GM23248 (cell line): Measurements from ENCODE around the gene VRTN. TPM values are rescaled to one million over a fixed set of nuclear protein-coding genes. Genes with fewer than 3 reads are reported as not detected.

Experiments used
- DNase-seq: peaks from one replicate; pipeline ENCODE4 v3.0.0-alpha.2; 2015
- H2AFZ ChIP-seq: fragments of 200-600 bp; sonication (generic); 2 replicates; pipeline ENCODE4 v1.6.1; 2016; ENCODE audit warnings: antibody characterized with exemption
- H3F3A ChIP-seq: fragments of 200-600 bp; sonication (generic); 2 replicates; pipeline ENCODE4 v1.6.1; 2016; ENCODE audit warnings: mild to moderate bottlenecking, antibody characterized with exemption, mixed run types; ENCODE audit not compliant: insufficient read depth
- H3K27ac ChIP-seq: fragments of 200-600 bp; sonication (generic); 2 replicates; pipeline ENCODE4 v1.5.1; 2016; ENCODE audit warnings: mild to moderate bottlenecking
- H3K27me3 ChIP-seq: fragments of 200-600 bp; sonication (generic); replicated peaks from 2 replicates; pipeline ENCODE4 v1.6.1; 2016; ENCODE audit warnings: mild to moderate bottlenecking; ENCODE audit not compliant: insufficient read depth
- H3K36me3 ChIP-seq: fragments of 200-600 bp; sonication (generic); 2 replicates; pipeline ENCODE4 v1.6.1; 2016; ENCODE audit warnings: low read depth, mild to moderate bottlenecking
- H3K4me1 ChIP-seq: fragments of 200-600 bp; sonication (generic); 2 replicates; pipeline ENCODE4 v1.6.1; 2016; ENCODE audit warnings: mild to moderate bottlenecking; ENCODE audit not compliant: insufficient read depth
- H3K4me2 ChIP-seq: fragments of 200-600 bp; sonication (generic); one replicate; pipeline ENCODE4 v1.6.1; 2016; ENCODE audit warnings: mild to moderate bottlenecking; ENCODE audit not compliant: unreplicated experiment
- H3K4me3 ChIP-seq: fragments of 200-600 bp; sonication (generic); 2 replicates; pipeline ENCODE4 v1.5.1; 2016; ENCODE audit warnings: mild to moderate bottlenecking
- H3K79me2 ChIP-seq: fragments of 200-600 bp; sonication (generic); 2 replicates; pipeline ENCODE4 v1.6.1; 2016; ENCODE audit warnings: mild to moderate bottlenecking; ENCODE audit not compliant: insufficient read depth
- H3K9ac ChIP-seq: fragments of 200-600 bp; sonication (generic); 2 replicates; pipeline ENCODE4 v1.6.1; 2016; ENCODE audit warnings: mild to moderate bottlenecking
- H3K9me2 ChIP-seq: fragments of 200-600 bp; sonication (generic); 2 replicates; pipeline ENCODE4 v1.6.1; 2016; ENCODE audit warnings: mixed run types, mild to moderate bottlenecking, moderate library complexity; ENCODE audit not compliant: insufficient read depth
- H3K9me3 ChIP-seq: fragments of 200-600 bp; sonication (generic); one replicate; pipeline ENCODE4 v1.6.1; 2017; ENCODE audit warnings: low read depth
- H4K20me1 ChIP-seq: fragments of 200-600 bp; sonication (generic); 2 replicates; pipeline ENCODE4 v1.6.0; 2016; ENCODE audit not compliant: insufficient read depth
- EZH2 ChIP-seq: fragments of 200-600 bp; sonication (generic); IDR thresholded peaks from 2 replicates; pipeline ENCODE4 v1.6.1; 2018; ENCODE audit warnings: antibody characterized with exemption, mild to moderate bottlenecking; ENCODE audit not compliant: insufficient read depth, poor library complexity, severe bottlenecking
- EZH2phosphoT487 ChIP-seq: fragments of 200-600 bp; sonication (generic); IDR thresholded peaks from 2 replicates; pipeline ENCODE4 v1.6.1; 2018; ENCODE audit warnings: antibody characterized with exemption, moderate library complexity, mild to moderate bottlenecking, low read depth; ENCODE audit not compliant: insufficient read depth
- WGBS, 2 experiments: methylation state at CpG; one replicate each; pipeline ENCODE4 v1.1.6; 2015 to 2017; ENCODE audit warnings: low lambda C conversion rate in 2 of 2, low coverage in 1 of 2; ENCODE audit errors: missing lambda C conversion rate in 2 of 2; 5-methylcytosine and 5-hydroxymethylcytosine counted together
- in situ Hi-C: fragments of 300-500 bp; cut with MboI; formaldehyde crosslinking; loops from 2 replicates; pipeline ENCODE4 v1.15.0; 2020
- polyA plus RNA-seq: library from polyadenylated mRNA; unstranded; fragments of >200 nt; fragmentation: Nextera tagmentation; extraction: Ambion mirVana; gene quantifications from 2 replicates; pipeline ENCODE4 v1.2.1, GENCODE V29; 2016
- total RNA-seq: library from RNA; depleted of rRNA; stranded (reverse); fragments of >200 nt; shearing (Covaris generic); gene quantifications from 2 replicates; pipeline ENCODE4 v1.2.3, GENCODE V29; 2014

The VRTN gene
- total and polyA plus RNA-seq, 2 experiments from 2014 or later, result not detected

- 7 to 15% methylated on average over 10 to 12 of the region's 12 CpGs for WGBS, 2 experiments
Measured at GRCh38 chr14:74401504-74402241, 53.4 kb downstream of the VRTN start.

GRCh38 chr14:74402401-74403251 is 54.4 kb downstream of the VRTN start:
- H3K9me2 ChIP-seq, result no peaks in the 10 kb centered on the region
- WGBS, 2 experiments, result 61% methylated on average over 10 of the region's 10 CpGs
- no peaks in the 10 kb centered on the region for H3F3A ChIP-seq
- H3K27ac ChIP-seq, result no peak overlapping the region
- in situ Hi-C loops, result no loop called here
- H2AFZ ChIP-seq, result no peak overlapping the region
- DNase-seq, result no peak
- H3K36me3 ChIP-seq, result no peaks in the 10 kb centered on the region
- TF ChIP-seq EZH2, result no peak
- no peaks in the 10 kb centered on the region for H3K4me1 ChIP-seq
- peaks cover 39% of the 10 kb centered on the region for H3K27me3 ChIP-seq
- H4K20me1 ChIP-seq, result no peaks in the 10 kb centered on the region
- H3K9ac ChIP-seq, result no peak overlapping the region
- H3K4me2 ChIP-seq, result no peak overlapping the region
- no peak overlapping the region for H3K4me3 ChIP-seq
- H3K9me3 ChIP-seq, result no peaks in the 10 kb centered on the region
- no peaks in the 10 kb centered on the region for H3K79me2 ChIP-seq

More at GRCh38 chr14:74401504-74402241, 53.4 kb downstream of the VRTN start:
- Histone ChIP-seq H3K9me3 (no peaks in the 10 kb centered on the region), H3K27ac (no peak overlapping the region), H3K79me2 (no peaks in the 10 kb centered on the region), H2AFZ (peak overlapping the region; percentile 15; the same call in 1 of the 2 replicates), H3K9ac (no peak overlapping the region), H3K4me2 (no peak overlapping the region), H4K20me1 (no peaks in the 10 kb centered on the region), H3K36me3 (no peaks in the 10 kb centered on the region), H3K9me2 (no peaks in the 10 kb centered on the region), H3K4me1 (no peaks in the 10 kb centered on the region), H3F3A (no peaks in the 10 kb centered on the region), H3K4me3 (no peak overlapping the region), H3K27me3 (peaks cover 42% of the 10 kb centered on the region)
- in situ Hi-C loops, result no loop called here
- TF ChIP-seq EZH2phosphoT487 (no peak), EZH2 (no peak)
- DNase-seq, result peak; percentile 18

- no peaks in the 10 kb centered on the region for H3K36me3 ChIP-seq
- no peak overlapping the region for H3K4me3 ChIP-seq
- no peak for DNase-seq
- no peaks in the 10 kb centered on the region for H4K20me1 ChIP-seq
- H3K9me3 ChIP-seq, result no peaks in the 10 kb centered on the region
- no peak overlapping the region for H2AFZ ChIP-seq
- H3K4me1 ChIP-seq, result no peaks in the 10 kb centered on the region
- H3K9me2 ChIP-seq, result no peaks in the 10 kb centered on the region
- H3K4me2 ChIP-seq, result no peak overlapping the region
- no peak overlapping the region for H3K9ac ChIP-seq
- WGBS, 2 experiments, result 68 to 70% methylated on average over 11 to 12 of the region's 12 CpGs
- in situ Hi-C loops, result no loop called here
- TF ChIP-seq EZH2, result no peak
- TF ChIP-seq EZH2phosphoT487, result no peak
- H3F3A ChIP-seq, result no peaks in the 10 kb centered on the region
- peaks cover 29% of the 10 kb centered on the region for H3K27me3 ChIP-seq
- H3K79me2 ChIP-seq, result no peaks in the 10 kb centered on the region
- H3K27ac ChIP-seq, result no peak overlapping the region
Measured at GRCh38 chr14:74403619-74404417, 55.5 kb downstream of the VRTN start.

GRCh38 chr14:74404435-74404834 is 56.2 kb downstream of the VRTN start:
- no peak for TF ChIP-seq EZH2phosphoT487
- no peak for TF ChIP-seq EZH2
- Histone ChIP-seq H3K27me3 (peaks cover 31% of the 10 kb centered on the region), H3K36me3 (no peaks in the 10 kb centered on the region), H3K4me2 (no peak overlapping the region), H3K9ac (no peak overlapping the region), H3K79me2 (no peaks in the 10 kb centered on the region), H3K4me1 (no peaks in the 10 kb centered on the region), H3F3A (no peaks in the 10 kb centered on the region), H2AFZ (no peak overlapping the region), H3K4me3 (no peak overlapping the region), H4K20me1 (no peaks in the 10 kb centered on the region), H3K9me3 (no peaks in the 10 kb centered on the region), H3K27ac (no peak overlapping the region), H3K9me2 (no peaks in the 10 kb centered on the region)
- 54 to 57% methylated on average over 7 of the region's 7 CpGs for WGBS, 2 experiments
- no peak for DNase-seq
- in situ Hi-C loops, result no loop called here
